ENCODE measurements around the gene RPUSD1.

Gene RPUSD1

DNA sequence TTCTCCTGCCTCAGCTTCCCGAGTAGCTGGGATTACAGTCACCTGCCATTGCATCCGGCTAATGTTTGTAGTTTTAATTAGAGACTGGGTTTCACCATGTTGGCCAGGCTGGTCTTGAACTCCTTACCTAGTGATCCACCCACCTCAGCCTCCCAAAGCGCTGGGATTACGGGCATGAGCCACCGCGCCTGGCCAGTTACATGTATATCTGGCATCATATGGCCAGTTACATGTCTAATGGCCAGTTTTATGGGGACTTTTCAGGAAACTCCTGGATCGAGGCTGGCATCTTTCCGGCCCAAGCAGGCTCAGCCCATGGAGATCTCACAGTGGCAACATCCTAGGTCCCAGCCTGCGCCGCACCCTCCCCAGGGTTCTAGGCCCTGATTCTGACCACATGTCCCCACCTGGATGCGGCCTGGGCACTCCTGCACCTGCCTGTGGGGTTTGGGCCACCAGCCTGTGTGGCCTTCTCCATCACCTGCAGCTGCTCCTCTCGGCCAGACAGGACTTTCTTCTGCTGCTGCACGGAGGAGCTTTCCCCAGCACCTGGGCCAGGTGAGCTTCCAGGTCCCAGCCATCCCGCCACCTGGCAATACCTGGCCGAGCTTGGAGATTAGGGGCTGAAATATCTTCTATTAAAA lies 46.1 kb downstream of the RPUSD1 start:
- no peak for DNase-seq

DNA sequence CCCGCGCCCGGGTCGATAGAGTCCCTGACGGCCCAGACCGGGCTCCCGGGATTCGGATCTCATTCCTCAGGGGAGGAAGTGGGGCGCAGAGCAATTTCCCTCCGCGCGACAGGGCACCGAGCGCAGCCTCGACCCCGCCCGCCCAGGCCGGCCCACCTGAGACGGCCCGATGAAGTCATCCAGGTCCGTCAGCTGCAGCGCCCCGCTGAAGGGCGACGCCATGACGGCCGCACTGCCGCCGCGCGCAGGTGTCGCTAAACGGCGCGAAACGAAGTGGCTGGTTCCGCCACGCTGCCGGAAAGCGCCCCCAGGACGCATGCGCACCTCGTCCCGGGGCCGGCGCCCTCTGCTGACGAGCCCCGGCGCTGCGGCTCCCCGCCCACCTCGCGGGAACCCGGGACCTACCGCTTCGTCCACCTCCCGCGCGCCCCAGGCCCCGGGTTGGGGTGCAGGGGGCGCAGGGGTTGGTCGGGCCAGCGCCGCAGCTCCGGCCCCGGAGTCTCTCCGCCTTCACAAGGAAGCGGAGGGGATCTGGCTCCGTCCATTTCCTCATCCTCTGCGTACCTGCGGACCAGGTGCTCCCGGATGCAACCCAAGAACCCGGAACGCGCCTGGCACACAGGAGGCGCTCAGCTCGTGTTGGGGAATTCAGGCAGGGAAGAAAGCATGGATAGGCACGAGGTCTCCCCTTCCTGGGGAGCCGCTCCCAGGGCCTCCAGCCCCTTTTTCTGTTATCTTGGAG lies 47.2 kb downstream of the RPUSD1 start, which contains the start of gene CIAO3:
Gene CIAO3, minus strand, starts transcription at position 234 of the 742 bp plus-strand sequence. Its CDS starts 12 bp downstream, at position 222.
- peak; percentile 78 to 90 (median 89) for DNase-seq

DNA sequence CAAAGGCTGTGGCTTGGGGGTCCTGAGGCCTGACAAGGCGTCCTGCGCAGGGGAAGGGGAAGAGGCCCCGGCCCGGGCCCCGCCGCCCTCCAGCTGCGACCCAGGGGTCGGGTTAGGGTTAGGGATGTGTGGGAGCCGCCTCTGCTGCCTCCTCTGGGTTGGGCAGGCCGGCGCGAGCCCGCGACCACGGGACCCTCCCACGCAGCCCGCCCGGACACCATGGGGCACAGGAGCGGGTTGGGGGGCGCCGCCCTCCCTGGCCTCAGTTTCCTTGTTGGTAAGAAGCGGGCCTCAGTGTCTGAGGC lies 47.8 kb downstream of the RPUSD1 start:
- DNase-seq, result no peak

DNA sequence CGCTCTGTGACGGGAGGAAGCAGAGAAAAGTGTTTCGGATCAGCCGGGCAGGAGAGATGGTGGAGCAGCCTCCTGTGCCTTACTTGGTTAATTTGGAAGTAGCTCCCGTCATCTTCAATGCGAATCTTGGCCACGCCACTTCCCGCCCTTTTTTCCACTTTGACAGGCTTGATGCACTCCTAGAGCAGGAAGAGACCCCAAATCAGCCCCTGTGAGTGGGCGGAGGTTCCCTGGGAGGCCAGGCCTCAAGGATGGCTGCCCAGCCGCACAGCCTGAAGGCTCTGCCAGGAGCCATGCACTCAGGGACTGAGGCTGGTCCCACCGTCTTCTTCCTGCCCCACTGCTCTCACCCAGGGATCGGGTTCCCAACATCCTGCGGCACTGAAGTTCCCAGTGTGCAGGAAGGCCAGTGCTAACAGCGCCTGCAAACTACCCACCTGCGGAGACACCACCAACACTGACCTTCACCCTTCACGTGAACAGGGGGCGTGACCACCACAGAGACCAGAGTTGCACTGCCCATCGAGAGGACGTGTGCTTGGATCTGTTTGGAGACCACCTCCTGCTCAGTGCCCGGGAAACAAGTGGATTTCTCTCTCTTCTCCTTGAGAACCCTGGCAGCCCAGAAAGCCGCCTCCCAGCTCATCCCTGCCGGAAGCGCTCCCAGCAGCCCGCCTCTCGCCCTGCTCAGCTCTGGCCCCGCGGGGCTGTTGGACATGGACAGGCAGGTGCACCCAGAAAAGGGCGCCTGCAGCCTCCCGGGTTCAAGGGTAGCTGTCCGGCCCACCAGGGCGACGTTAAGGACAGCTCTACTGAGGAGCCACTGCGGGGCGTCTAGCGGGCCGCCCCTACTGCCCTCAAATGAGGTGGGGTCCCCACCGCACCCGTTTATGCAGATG lies 48.4 kb downstream of the RPUSD1 start:
- DNase-seq, result no peak

DNA sequence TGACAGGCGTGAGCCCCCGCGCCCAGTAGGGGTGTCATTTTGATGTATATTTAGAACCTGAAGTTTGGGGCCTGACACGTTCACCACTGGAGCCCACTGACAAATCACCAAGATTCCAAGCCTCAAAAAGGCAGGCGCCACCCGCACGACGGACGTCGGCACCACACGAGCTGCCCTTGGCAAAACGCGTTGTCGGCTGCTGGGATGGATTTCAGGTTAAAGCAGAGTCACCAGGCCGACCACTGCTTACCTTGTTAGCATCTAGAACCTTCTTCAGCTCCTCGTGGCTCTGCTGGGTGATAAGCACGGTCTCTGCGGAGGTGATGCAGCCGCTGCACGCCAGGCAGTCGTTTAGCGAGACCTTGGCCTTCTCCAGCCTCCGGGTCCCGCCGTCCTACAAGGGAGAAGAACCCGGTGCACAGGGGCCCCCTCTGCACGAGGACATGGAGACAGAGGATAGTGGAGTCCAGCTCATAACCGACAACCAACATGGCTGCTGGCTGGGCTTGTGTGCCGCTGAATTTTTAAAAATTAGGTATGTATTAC lies 51.2 kb downstream of the RPUSD1 start:
- DNase-seq, result no peak

DNA sequence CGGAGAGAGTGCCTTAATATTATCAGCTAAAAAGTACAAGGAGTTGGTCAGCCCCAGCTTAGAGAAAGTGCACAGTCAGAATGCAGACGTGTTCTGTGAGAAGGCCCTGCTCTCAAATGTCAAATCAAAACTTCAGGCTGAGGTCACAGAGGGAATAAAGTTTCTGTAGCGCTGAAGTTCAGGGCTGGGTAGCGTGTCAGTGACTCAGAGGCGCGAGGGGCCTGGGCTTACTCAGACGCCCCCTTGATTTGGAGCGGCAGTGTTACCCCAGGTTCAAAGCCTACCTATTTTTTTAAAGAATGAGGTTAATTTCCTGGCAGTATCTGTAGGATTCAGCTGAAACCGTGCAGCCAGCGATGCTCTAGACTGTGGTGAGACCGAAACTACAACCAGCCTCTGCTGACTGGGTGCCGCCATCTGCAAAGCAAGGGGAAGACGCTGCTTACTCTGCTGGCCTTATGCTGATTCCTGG lies 52.2 kb downstream of the RPUSD1 start:
- DNase-seq, result peak in 1 of 5 donors; percentile 58

DNA sequence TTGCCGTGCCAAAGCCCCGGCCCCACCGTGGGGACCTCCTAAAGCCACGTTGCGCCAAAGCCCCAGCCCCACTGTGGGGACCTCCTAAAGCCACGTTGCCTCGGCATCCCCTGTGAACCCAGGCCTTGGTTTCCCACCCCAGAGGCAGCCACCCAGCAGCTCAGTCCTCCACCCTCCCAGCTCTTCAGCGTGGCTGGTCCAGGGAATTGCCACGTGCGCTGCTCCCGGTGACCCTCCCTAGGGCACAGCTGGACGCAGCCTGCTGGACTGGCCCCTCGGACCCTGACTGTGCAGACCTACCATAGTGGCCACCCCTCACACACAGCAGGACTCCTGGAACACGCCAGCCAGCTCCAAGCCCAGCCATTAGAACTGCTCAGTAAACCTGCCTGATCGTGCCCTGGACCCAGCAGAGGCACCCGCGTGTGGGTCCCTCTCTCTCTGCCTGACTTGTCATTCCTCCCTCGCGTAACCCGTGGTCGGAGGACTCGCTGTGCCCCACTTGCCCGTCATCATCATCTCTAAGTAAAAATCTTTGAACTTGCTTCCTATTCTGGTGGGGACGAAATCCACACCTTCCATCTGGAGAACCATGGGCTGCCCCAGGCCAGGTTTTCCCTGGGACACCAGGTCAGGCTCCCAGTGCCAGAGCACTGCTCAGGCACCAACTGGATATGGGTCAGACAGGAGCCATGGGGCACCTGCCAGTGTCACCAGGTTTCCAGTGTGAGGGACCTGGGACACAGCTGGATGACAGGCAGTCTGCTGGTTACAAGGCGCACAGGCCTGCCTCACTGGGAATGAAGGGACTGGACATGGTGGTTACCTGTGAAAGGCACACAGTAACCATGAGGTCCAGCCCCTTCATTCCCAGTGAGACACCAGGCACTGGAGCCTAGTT lies 53.0 kb downstream of the RPUSD1 start:
- no peak for DNase-seq

All from T-helper 1 cell (primary cell).